GM12891 (cell line): ENCODE data around the gene HS3ST4.

ENCODE experiments used
- DNase-seq: peaks from one replicate; pipeline ENCODE4 v3.0.0; 2011; ENCODE audit warnings: low spot score; ENCODE audit not compliant: insufficient read length
- FAIRE-seq: peaks from 2 replicates; lab custom pipeline; 2011; peaks lifted over from hg19 to GRCh38; lab: Jason Lieb, UNC
- PAX5 ChIP-seq: IDR thresholded peaks from 2 replicates; pipeline ENCODE4 v1.6.1; 2011; ENCODE audit warnings: low read length, moderate library complexity, mild to moderate bottlenecking; ENCODE audit not compliant: insufficient read depth, severe bottlenecking
- POLR2A ChIP-seq: IDR thresholded peaks from 2 replicates; pipeline ENCODE4 v1.6.1; 2011; ENCODE audit warnings: low read depth, low read length, control low read depth
- POLR2AphosphoS5 ChIP-seq: IDR thresholded peaks from 2 replicates; pipeline ENCODE4 v1.6.1; 2011; ENCODE audit warnings: low read depth, low read length, control low read depth
- POU2F2 ChIP-seq: IDR thresholded peaks from 2 replicates; pipeline ENCODE4 v1.6.1; 2011; ENCODE audit warnings: low read depth, mild to moderate bottlenecking, control low read depth, low read length, moderate library complexity
- SPI1 ChIP-seq: IDR thresholded peaks from 2 replicates; pipeline ENCODE4 v1.6.1; 2011; ENCODE audit warnings: low read depth, low read length, control low read depth
- TAF1 ChIP-seq: IDR thresholded peaks from 2 replicates; pipeline ENCODE4 v1.6.1; 2011; ENCODE audit warnings: low read depth, low read length, control low read depth

HS3ST4 gene

DNA sequence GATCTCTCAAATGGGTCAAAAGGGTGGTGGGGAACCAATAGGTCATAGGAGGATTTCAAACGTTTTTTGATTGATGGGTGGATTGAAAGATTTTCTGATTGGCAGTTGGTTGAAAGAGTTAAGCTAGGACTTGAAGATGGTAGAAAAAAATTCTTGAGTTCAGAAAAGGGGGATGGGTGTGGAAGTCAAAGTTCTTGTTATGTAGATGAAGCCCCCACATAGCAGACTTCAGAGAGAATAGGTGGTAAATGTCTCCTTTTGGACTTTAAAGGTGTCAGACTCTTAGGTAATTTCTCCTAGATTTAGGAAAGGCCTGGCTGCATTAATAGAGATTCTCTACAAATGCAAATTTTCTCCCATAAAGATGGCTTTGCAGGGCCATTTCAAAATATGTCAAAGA is 163.3 kb downstream of the HS3ST4 start:
- FAIRE-seq (no peak), DNase-seq (no peak)
- TF ChIP-seq POLR2AphosphoS5 (no peak), PAX5 (no peak), POU2F2 (no peak)

DNA sequence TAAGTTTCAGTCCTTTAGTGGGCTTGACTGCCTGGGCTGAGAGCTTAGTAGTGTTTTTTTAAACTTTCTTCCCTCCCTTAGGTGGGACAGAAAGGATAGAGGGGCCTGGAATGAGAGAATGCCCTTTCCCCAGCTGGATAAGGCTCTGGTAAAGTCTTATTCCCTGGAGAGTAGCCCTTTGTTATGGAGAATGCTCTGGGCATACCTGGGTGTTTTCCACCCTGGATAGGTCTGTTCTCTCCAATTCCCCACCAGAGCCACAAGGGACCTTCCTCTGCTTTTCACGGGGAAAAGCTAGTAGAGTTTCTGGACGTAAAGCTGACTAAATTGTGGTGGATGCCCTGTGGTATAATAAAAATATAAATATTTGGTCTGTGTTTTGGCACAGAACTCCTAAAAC is 164.1 kb downstream of the HS3ST4 start:
- FAIRE-seq (no peak), DNase-seq (no peak)
- TF ChIP-seq TAF1 = no peak
- no peak for TF ChIP-seq POLR2A
- no peak for TF ChIP-seq PAX5
- no peak for TF ChIP-seq POLR2AphosphoS5
- no peak for TF ChIP-seq SPI1

DNA sequence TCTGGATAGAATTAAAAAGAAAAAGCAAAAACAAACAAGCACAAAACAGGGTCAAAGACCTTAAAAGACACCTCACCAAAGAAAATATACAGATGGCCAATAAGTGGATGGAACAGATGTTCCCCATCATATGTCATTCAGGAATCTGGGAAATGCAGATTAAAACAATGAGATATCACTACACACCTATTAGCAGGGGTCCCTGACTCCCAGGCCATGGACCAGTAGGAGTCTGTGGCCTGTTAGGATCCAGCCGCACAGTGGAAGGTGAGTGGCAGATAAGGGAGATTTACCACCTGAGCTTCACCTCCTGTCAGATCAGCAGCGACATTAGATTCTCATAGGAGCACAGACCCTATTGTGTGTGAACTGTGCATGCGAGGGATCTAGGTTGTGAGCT is 167.9 kb downstream of the HS3ST4 start:
- FAIRE-seq (no peak), DNase-seq (no peak)
- TF ChIP-seq POLR2A (no peak), SPI1 (no peak), PAX5 (no peak), POU2F2 (no peak), POLR2AphosphoS5 (no peak), TAF1 (no peak)

DNA sequence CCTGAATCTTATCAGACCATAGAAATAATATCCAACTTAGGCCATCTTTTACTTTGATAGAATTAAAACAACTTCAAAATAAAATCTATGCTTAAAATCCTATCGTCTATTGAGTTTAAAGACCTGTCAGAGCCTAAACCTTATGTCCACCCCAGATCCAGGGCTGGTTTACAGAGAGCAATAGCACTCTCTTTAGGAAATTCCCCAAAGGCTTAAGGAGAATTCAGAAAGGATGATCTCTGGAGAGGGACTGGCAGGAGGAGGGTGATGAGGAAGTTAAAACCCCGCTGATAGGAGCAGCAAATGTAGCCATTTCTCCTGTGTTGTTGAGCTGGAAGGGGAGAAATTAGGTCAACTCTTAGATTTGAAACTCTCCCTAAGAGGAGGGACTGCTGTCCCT is 175.3 kb downstream of the HS3ST4 start:
- DNase-seq (no peak), FAIRE-seq (no peak)
- TF ChIP-seq PAX5 (no peak), POU2F2 (no peak), POLR2AphosphoS5 (no peak), SPI1 (no peak), POLR2A (no peak), TAF1 (no peak)

DNA sequence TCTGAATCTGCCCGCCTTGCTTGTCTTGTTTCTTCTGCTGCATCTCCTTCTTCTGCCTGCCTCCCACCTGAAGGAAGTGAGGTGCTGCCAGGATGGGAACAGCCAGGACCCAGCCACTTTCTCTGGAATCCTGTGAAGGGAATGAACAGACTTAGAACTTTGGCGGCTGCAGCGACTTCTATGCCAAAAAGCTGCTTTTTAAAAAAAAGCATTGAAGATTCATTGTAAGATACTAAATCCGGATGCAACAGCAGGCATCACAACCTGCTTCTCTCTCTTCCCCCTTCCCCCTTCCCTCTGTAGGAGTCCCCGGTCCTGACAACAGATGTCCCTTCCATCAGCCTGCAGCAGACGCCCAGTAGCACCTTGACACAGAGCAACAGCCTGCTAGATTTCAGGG is 176.3 kb downstream of the HS3ST4 start:
- no peak for FAIRE-seq
- no peak for DNase-seq
- no peak for TF ChIP-seq POLR2AphosphoS5
- TF ChIP-seq PAX5 = no peak
- no peak for TF ChIP-seq TAF1
- no peak for TF ChIP-seq POLR2A
- no peak for TF ChIP-seq SPI1
- no peak for TF ChIP-seq POU2F2

DNA sequence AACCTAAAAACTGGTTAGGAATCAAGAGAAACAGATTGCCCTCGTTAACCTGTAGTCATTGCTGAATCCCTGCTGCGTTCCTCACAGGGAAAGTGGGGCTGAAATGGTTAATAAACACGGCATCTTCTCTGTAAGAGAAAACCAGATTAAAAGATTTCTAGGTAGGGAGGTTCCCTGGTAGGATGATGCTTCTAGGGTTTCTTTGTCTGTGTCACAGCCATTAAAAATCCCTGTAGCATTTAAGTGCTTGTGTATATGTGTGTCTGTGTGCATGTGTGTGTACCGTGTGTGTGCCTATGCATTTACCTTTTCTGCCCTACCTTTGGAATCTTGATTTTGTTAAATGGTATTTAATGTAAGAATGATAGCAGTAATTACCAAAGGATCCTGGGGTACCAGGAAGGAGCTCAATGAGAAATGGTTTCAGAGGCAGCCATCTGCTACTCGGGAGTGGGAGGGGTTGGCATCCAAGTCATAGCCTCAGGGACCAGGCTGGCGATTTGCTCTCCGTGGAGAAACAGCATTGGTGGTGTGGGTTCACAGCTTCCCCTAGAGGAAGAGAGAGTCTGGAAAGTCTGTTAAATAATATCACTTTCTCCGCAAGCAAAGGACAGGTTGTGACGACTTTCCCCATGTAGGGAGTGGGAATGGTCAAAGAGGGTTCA is 177.1 kb downstream of the HS3ST4 start:
- TF ChIP-seq POLR2A (no peak), POLR2AphosphoS5 (no peak), PAX5 (no peak), POU2F2 (no peak), TAF1 (no peak), SPI1 (no peak)
- FAIRE-seq = no peak

DNA sequence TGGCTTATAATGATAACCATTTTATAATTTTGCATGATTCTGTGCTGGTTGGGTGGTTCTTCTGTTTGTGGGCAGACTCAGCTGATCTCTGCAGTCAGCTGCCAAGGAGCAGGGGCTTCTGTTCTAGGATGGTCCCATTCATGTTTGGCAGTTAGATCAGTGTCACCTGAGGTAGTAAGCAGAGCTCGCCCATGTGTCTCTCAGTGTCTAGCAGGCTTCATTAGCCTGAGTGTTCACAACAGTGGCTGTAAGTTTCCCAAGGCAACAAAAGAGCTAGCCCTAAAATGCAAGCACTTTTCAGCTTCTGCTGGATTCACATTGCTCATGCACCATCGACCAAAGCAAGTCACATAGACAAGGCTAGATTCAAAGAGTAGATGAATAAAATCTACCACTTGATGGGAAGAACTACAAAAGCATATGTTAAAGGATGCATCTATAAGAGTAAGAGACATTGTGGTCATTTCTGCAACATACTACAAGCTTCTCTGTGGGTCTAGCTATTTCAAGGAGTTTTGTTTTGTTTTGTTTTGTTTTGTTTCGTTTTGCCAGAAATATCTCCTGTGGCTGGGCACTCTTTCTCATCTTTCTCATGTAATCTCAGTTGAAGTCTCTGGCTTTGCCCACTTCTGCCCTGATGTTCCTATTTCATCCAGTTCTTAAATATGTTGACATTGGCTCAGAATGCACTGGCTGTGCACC is 180.8 kb downstream of the HS3ST4 start:
- FAIRE-seq (no peak), DNase-seq (no peak)
- TF ChIP-seq POLR2A = no peak
- no peak for TF ChIP-seq TAF1
- no peak for TF ChIP-seq SPI1
- TF ChIP-seq POU2F2 = no peak
- no peak for TF ChIP-seq POLR2AphosphoS5
- TF ChIP-seq PAX5 = no peak

More for the DNA sequence above, 177.1 kb downstream of the HS3ST4 start:
- no peak for DNase-seq

DNA sequence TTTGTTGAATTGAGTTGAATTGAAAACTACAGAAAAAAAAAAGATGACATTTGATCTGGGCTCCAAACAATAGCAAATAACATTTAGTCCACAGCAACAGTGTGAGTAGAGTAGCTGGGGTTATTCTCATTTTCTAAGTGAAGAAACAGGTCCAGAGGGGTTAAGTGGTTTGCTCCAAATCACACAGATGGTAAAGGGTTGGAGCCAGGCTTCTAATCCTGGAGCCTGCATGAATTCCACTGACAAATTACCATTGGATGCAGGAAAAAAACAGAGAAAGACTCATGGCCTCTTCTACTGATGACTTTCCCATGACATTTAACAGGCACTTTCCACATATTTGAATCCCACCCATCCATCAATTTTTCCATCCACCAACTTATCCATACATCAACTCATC is 182.4 kb downstream of the HS3ST4 start:
- TF ChIP-seq SPI1 (no peak), POLR2A (no peak), PAX5 (no peak), TAF1 (no peak), POLR2AphosphoS5 (no peak)
- DNase-seq = no peak
- no peak for FAIRE-seq

DNA sequence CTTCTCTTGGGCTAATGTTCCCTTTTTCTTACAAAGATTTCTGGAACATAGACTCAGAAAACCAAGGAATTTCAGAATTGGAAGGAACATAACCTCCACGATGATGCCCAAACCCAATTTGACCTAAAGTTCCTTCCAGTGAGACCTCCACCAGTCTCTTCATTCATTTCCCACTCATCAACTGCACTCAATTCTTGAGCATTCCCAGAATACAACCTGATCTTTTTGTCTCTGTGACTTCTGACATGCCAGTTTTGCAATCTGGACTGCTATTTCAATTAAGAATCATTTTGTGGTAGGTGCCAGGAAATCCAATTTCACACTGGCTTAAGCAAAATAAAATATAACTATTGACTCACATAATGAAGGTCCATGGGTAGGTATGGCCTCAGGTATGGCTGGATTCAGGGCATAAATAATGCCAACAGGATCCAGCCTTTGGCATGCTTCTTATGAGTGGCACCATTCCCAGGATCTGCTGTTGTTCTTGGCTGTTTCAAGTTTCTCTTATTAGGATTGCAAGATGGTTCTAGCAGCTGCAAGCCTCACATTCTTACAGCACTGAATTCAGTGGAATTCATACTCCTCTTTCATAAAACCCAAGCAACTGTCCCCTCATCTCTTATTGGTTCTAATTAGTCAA is 184.3 kb downstream of the HS3ST4 start:
- no peak for TF ChIP-seq SPI1
- TF ChIP-seq PAX5 = no peak
- TF ChIP-seq TAF1 = no peak
- TF ChIP-seq POLR2A = no peak
- TF ChIP-seq POU2F2 = no peak
- TF ChIP-seq POLR2AphosphoS5 = no peak
- FAIRE-seq (no peak), DNase-seq (no peak)

DNA sequence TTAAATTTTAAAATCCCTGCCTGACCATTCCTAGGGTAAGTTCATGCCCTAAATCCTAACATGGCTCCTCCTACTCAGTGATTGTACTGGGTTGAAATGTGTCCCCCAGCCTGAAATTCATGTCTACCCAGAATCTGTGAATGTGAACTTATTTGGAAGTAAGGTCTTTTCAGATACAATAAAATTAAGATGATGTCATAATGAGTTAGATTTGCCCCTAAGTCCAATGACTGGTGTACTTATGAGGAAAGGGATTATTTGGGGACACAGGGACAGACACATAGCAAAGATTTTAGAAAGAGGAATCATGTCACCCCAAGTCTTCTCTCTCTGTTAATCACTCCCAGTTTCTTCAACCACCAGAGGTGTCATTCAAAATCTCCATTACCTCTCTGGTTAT is 185.3 kb downstream of the HS3ST4 start:
- FAIRE-seq (no peak), DNase-seq (no peak)
- no peak for TF ChIP-seq POLR2AphosphoS5
- no peak for TF ChIP-seq SPI1
- TF ChIP-seq TAF1 = no peak
- no peak for TF ChIP-seq POU2F2
- TF ChIP-seq PAX5 = no peak
- TF ChIP-seq POLR2A = no peak
